H54 (cell line): ENCODE data around the gene HELZ2.
"Not testable (repeated sequence)": the region's sequence is repeated elsewhere in the genome, so short reads cannot be mapped to it uniquely, and the experiment has no call there.

Experiments used
- DNase-seq: peaks from one replicate; pipeline ENCODE4 v3.0.0; 2011; ENCODE audit warnings: low spot score, mixed read lengths; ENCODE audit not compliant: insufficient read length
- FAIRE-seq: peaks from 3 replicates; lab custom pipeline; 2011; peaks lifted over from hg19 to GRCh38; lab: Jason Lieb, UNC
- POLR2A ChIP-seq: IDR thresholded peaks from 2 replicates; pipeline ENCODE4 v1.6.1; 2011; ENCODE audit warnings: low read depth, mild to moderate bottlenecking, low read length

Gene HELZ2

GRCh38 chr20:63574156-63574828 is at the start of gene HELZ2:
HELZ2 (minus strand) TSS chr20:63574239; CDS start chr20:63572385, 1,854 bp downstream.
- DNase-seq (peak; percentile 84), FAIRE-seq (no peak)
- TF ChIP-seq POLR2A, result peak; percentile 74

GRCh38 chr20:63622732-63623131 is 48.7 kb upstream of the HELZ2 start:
- FAIRE-seq (no peak), DNase-seq (no peak)
- no peak for TF ChIP-seq POLR2A

DNA sequence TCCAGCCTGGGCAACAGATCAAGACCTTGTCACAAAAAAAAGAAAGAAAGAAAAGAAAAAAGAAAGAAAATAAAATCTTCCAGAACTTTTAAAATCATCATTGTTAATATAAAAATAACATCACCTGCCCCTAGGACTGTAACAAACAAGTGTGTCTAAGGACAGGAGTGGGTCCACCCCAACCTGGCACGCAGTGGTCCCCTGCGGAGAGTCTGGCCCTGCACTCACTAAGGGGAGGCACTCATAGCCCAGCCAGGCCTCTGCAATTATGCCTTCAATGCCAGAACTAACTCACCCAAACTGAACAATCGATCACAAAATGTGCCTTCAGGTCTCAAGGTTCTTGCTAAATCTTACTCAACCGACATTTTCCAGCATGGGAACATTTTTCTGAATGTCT is 48.1 kb upstream of the HELZ2 start:
- FAIRE-seq (no peak), DNase-seq (no peak)
- TF ChIP-seq POLR2A, result no peak

- no peak for FAIRE-seq
- no peak for TF ChIP-seq POLR2A
- no peak for DNase-seq
Measured at GRCh38 chr20:63620991-63621390, 47.0 kb upstream of the HELZ2 start.

DNA sequence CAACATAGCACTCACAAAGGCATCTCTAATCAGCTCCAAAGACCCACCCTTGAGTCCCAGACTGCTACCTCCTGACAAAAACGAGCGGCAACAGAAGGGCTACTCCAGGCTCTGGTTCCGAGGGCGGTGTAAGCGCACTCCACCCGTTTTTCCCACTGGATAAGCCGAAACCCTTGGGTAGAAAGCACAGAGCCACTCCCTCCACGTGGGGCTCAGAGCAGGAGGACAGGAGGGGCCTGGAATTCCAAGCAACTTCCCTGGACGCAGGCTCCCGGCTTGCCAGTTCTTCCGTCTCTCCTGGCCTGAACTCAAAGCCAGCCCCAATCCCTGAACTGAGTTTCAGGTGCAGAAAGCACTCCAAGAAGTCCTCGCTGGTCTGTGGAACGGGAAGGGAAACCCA is 45.5 kb upstream of the HELZ2 start:
- TF ChIP-seq POLR2A, result no peak
- DNase-seq (no peak), FAIRE-seq (no peak)

GRCh38 chr20:63619086-63619485 is 45.0 kb upstream of the HELZ2 start:
- DNase-seq (no peak), FAIRE-seq (no peak)
- no peak for TF ChIP-seq POLR2A

DNA sequence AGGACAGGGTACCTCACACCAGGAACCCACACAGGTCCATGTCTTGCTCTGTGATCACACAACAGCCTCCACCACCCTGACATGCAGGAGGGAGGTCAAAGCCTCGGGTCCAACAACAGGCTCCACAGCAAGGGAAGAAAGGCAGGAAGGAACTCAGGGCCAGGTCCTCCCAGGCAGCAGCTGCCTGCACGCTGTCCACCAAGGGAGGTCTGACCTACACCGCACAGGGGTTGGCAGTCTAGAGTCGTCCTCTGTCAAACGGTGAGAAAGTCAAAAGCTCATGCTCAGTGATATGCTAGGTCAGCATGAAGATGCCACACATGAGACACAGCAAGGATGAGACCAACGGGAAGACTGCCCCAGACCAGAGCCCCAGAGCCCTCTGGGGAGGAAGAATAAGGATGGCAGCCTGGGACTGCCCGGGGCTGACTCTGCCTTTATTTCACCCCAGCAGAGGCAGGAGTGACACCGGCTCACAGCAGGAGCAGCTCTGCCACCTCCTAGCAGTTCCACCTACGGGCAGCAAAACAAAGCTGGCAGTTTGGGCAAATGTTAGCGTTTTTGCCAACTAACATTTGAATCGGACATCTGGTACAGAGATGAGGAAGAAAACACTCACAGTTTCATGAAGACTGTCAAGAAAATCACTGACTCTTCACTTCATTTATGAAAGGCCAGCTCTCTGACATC is 44.4 kb upstream of the HELZ2 start:
- FAIRE-seq (no peak), DNase-seq (no peak)
- no peak for TF ChIP-seq POLR2A

DNA sequence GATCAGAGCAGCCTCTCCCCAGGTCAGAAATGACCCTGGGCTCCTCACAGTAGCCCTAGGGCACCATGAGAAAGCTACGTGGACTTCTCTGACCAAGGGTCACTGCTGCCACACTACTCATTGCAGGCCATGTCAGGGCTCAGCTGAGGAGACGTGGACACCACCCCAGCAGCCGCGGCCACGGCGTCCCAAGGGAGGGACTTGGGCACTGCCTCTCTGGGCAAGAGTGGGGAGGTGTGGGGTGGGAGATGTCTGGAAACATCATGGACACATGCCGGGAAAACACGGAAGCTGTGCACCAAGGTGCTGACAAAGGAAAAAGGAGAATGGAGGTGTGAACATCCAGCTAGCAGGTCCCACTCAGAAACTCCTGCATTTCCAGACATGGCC is 43.8 kb upstream of the HELZ2 start:
- FAIRE-seq, result no peak
- no peak for DNase-seq
- TF ChIP-seq POLR2A, result no peak

GRCh38 chr20:63617092-63617875 is 43.2 kb upstream of the HELZ2 start:
- TF ChIP-seq POLR2A, result no peak
- FAIRE-seq (no peak), DNase-seq (no peak)

DNA sequence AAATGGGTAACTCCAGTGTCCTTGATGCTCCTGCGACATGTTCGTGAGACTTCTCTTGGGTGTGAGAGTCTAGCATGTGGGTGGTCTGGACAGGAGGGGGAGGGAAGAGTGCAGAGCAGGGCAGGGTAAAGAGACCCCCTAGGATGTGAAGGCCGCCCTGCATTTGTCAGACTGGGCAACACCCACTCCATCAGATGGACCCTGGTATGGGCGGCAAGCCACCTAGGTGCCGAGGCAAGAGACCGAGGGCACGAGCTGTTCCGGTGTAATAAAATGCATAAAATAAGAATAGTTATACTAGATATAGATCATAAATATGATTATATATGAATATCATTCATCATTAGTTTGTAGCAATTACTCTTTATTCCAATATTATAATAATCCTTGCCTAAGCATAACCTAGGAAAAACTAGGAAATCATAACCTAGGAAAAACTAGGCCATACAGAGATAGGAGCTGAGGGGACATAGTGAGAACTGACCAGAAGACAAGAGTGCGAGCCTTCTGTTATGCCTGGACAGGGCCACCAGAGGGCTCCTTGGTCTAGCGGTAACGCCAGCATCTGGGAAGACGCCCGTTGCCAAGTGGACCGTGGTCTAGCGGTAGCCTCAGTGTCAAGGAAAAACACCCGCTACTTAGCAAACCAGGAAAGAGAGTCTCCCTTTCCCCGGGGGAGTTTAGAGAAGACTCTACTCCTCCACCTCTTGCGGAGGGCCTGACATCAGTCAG is 40.0 kb upstream of the HELZ2 start:
- FAIRE-seq, DNase-seq: not testable (repeated sequence)

GRCh38 chr20:63612276-63612931 is 38.4 kb upstream of the HELZ2 start:
- FAIRE-seq (no peak), DNase-seq (no peak)
- TF ChIP-seq POLR2A, result no peak

- FAIRE-seq (no peak), DNase-seq (no peak)
- TF ChIP-seq POLR2A, result no peak
Measured at GRCh38 chr20:63611646-63612045, 37.6 kb upstream of the HELZ2 start.
